Measurements from ENCODE around the gene PTGDS.

GRCh38 chr9:136984464-136985026 is 7.2 kb downstream of the PTGDS start:
- TF ChIP-seq CTCF (IDR thresholded peaks at IDR 0.05; ENCODE audit: insufficient read depth, low read depth, low read length) (no peak), EZH2 (IDR thresholded peaks at IDR 0.05; ENCODE audit: insufficient read depth, low read length) (no peak)
